CD4-positive, alpha-beta T cell treated with Interleukin-4 for 4 hours (primary cell): ENCODE results near the gene PTGDR.

Source experiments
- DNase-seq: peaks from one replicate; pipeline ENCODE4 v3.0.0-alpha.2; 2020

PTGDR gene, protein sequence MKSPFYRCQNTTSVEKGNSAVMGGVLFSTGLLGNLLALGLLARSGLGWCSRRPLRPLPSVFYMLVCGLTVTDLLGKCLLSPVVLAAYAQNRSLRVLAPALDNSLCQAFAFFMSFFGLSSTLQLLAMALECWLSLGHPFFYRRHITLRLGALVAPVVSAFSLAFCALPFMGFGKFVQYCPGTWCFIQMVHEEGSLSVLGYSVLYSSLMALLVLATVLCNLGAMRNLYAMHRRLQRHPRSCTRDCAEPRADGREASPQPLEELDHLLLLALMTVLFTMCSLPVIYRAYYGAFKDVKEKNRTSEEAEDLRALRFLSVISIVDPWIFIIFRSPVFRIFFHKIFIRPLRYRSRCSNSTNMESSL

DNA sequence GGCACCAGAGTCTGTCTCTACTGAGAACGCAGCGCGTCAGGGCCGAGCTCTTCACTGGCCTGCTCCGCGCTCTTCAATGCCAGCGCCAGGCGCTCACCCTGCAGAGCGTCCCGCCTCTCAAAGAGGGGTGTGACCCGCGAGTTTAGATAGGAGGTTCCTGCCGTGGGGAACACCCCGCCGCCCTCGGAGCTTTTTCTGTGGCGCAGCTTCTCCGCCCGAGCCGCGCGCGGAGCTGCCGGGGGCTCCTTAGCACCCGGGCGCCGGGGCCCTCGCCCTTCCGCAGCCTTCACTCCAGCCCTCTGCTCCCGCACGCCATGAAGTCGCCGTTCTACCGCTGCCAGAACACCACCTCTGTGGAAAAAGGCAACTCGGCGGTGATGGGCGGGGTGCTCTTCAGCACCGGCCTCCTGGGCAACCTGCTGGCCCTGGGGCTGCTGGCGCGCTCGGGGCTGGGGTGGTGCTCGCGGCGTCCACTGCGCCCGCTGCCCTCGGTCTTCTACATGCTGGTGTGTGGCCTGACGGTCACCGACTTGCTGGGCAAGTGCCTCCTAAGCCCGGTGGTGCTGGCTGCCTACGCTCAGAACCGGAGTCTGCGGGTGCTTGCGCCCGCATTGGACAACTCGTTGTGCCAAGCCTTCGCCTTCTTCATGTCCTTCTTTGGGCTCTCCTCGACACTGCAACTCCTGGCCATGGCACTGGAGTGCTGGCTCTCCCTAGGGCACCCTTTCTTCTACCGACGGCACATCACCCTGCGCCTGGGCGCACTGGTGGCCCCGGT, at the start of gene PTGDR:
PTGDR (plus strand) TSS at position 198 of the 778 bp plus-strand sequence; CDS start at position 315, 117 bp downstream.
- DNase-seq: peak; percentile 61

DNA sequence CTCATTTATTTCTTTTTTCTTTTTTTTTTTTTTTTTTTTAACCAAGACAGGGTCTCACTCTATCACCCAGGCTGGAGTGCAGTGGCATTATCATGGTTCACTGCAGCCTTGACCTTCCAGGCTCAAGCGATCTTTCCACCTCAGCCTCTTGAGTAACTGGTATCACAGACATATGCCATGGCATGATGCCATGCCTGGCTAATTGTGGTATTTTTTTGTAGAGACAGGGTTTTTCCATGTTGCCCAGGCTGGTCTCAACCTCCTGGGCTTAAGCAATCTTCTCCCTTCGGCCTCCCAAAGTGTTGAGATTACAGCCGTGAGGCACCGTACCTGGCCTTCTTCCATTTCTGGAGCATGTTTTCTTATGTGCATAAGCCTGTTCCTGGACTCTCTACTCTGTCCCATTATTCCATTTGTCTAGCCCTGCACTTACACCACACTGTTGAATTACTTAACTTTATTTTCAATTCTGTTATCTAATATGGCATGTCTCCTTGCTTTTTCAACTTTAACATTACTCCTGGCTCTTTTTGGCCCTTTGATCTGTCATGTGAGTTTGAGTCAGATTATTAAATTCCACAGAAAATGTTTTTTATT, 47.9 kb upstream of the PTGDR start:
- no peak for DNase-seq

DNA sequence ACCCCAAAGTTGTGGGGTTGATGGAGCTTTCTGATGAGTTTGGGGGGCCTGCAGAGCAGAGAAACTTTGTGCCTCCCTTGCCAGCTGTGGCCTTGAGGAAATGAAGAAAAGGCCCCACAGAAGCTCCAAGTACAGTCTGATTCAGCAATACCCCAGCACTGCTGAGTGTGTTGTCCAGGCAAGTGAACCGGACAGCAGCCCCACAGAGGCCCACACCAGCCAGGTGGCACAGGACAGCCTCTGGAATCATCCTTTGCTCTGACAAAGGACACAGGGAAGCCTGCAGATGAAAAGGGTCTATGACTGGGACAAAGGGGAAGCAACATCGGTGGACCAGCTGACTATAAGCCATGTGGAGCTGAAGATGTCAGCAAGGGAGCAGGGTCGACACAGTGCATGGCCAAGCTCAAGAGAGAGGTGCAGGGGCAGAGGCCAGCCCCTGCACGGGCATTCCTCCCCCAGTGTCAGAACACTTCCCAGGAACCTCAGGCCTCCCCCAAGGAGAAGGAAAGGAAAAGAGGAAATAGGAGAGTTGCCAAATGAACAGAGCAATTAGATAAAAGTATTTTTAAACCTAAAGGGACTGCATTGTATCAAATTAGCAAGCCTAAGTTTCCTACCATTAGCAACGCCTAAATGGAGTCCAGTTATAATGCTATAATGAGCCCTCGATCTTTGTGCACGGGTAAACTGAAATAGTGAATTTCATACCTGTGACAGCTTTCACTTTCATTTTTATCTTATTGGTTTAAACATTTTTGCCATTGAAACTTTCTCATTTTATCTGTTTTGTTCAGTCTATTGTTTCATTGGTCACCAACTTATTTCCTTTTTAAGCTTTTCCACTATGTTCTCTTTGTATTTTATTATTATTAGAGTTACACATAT, 46.3 kb upstream of the PTGDR start:
- peak; percentile 29 for DNase-seq

DNA sequence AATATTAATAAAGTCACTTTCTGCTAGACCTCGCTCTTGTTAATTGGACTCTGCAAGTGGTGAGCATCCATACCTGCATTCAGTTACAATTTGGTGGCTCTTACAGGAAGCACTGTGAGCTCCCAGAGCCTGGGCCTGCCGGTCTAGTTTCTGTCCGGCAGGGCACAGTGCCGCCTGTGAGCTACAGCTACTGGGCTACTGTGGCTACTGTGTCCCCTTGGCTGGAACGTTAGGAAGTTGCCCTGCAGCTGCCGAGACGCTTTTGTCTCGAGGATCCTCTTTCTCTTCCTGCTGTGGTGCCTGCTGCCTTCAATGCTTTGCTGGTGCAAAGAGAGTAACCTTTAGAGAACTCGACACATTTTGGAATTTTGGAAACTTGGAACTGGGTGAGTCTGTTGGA, 44.6 kb upstream of the PTGDR start:
- DNase-seq: no peak

DNA sequence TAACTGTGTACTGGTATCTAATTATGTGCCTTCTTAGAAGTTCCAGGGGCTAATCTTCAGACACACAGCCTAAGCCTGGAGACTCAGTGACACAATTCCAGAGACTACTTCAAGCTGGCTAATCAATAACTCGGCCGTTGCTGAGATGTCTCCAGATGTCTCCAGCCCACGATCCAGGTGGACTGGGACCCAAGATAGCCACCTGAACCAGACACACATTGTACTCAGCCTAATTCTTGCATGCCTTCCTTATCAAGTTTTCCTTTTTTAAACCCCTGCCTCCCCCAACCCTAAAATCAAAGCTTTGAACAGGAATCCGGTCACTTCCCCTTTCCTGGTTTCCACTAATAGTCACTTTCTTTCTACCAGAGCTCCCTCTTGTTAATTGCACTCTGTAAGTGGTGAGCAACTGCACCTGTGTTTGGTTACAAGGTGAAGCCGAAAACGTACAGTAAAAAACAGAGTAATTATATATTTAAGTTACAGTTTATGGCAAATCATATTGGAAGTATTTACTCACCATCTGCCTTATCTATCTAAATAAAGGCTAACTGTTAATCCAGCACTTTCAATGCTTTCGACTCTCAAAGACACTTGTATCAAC, 39.8 kb upstream of the PTGDR start:
- no peak for DNase-seq

DNA sequence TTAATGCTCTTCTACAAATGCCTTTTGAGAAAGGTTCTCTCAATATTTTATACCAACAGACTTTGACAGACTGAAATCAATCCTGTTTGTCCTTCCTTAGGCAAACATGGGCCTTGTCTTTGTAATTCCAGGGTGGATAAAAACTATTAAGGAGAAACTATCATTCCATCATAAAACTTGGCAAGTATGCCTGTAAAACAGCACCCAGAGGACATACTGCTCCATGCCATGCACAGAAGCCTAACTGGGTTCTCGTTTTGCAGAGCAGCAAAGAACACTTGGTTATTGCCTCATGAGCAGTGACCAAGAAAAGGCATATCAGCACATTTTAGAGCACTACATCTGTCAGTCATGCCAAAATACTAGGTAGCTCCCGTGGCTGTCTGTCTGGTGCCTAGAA, 33.8 kb upstream of the PTGDR start:
- DNase-seq: no peak

DNA sequence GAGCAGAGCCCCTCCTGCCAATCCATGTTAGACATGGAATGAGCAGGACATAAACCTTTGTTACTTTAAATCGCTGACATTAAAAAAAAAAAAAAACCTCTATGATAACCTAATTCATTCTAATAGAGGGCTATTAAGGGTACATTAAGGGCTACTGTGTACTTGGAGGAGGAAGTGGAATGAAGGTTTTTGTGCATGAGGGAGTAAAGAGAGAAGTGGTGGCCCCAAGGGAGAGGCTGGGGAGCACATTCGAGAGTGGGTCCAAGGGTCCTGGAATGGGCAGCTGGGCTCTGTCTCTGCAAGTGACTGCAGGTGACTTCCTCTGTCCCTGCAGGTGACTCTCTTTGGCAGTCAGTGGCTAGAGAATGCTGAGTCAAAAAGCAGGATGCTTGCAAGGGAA, 32.1 kb upstream of the PTGDR start:
- no peak for DNase-seq

DNA sequence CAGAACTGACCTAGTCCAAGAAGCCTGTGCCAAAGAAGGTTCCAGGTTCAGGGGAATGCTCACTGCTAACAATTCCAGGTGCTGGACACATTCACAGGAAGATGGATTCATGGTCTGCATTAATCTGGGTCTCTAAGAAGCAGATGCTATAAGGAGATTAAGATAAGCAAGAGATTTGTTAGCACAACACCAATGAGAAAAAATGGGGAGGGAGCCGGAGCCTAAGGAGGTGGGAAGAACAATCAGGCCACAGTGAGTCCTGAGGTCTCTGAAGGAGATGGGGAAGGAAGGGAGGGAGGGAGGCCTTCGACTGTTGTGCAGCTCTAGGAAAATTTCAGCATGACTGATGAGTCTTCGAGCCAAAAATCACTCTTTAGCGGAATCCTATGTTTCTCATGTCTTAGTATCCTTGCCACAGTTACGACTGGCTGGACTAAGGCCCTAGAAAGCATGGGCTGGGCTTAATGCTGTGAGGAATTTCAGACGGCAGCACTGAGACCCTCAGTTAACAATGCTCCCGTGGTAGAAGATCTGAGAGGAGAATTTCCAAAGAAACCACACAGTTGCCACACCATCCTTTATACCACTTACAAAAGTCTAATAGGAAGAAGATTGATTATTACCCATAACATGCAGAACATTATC, 31.5 kb upstream of the PTGDR start:
- DNase-seq: no peak

DNA sequence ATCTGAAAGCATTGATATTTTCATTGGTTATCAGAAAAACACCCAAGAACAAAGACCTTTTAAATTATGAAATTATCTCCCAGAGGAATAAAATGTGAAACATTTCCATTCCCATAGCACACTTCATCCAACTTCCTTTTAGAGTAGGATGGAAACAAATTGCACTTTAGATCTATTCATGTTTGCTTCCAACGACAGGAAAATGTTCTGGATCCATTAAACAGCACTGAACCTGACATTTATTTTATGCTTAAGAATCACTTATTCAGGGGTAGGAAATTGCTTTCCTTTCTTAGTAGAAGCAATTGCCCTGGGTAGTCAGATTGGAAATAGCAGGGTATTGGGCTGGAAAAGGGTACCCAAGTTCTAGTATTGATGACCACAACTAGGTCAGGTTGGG, 28.8 kb upstream of the PTGDR start:
- DNase-seq: no peak

DNA sequence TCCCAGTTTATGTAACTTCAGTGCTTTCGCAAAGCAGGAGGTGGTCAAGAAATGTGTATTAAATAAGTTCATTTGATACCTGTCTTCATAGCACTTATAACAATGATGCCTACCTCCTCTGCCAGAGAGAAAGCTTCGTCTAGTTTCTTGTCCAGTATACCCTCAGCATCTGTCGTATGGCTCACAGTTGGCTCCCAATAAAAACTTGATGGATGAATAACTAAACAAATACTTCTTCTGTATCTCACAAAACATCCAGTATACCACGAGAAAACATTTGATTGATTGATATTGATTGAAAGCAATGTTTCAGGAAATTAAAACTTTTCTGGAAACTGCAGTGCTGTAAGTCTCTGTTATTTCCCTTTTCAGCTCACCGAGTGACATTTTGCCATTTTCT, 26.9 kb upstream of the PTGDR start:
- no peak for DNase-seq

DNA sequence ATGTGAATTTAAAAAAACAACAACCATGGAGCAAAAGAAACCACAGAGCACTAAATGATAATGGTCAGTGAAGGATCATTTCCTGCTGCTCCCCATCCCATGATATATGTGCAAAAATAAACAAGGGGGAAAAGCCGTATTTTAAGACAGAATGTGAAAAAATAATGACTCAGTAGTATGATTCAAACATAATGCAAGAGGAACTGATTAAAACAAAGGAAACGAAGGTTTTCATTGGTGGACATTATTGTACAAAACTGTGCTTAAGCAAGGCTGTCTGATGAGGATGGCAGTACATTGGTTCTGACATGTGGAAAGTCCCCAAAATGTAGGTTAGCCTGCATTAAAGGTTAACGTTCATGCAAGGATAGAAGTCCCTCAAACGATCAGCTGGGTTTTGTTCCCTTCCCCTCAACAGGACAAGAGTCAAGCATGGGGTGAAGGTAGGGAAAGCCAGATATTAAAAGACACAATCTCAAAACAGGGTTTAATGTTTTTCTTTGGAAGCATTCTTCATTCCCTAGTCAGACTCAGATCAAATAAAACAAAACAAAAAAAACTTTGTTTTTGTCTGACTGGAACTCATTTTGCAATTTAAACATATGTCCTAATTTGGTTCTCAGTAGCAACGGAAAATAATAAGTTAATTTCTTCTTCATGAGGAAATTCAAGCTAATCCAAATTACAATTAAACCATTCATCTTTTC, 26.3 kb upstream of the PTGDR start:
- DNase-seq: no peak

DNA sequence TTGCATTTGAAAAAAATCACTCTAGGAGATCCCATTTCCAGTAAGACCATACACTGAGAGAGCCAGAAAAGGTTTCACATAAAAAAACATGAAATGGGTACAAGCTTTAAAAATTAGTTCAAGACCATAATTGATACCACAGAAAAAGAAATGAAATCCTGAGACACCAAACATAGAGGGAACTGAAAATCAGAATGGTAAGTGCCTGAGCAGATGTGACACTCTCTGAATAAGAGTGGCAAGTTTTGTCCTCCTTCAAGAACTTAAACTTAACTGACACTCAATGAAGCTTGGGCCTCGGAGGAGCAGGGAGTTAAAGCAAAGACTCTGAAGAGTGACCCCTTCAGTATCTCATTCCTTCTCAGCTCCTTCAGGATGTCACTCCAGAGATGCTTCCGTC, 23.2 kb upstream of the PTGDR start:
- DNase-seq: no peak

DNA sequence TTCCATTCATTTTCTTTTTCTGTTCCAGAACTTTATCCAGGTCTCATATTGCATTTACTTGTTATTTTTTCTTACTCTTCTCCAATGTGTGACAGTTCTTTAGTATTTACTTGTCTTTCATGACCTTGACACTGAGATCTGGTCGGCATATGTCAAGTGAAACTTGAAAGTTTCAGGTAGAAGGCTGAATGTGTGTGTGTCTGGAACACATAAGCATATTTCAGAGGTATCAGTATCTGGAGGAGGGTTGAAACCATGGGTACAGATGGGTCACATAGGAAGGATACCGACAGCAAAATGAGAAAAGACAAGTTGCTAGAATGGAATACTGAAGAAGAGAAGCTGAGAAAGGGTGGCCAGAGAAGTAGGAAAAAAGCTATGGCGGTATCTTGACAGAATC, 22.5 kb upstream of the PTGDR start:
- no peak for DNase-seq

DNA sequence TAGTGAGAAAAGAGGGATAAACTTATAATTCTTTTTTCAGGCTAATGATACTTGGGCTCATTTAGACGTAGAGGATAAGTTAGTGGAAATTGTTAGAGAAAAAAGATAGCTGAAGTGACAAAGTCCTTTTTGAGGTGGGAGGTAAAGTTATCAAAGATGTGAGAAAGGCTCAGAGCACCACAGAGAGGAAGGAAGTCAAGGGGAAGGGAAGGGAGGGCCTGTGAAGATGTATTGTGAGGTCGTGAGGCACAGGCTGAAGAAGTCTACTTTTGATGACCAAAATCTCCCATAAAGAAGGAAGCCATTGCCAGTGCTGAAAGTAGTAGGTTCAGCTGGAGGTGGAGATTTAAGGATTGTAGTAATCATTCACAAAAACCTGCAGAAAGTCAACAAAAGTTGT, 19.4 kb upstream of the PTGDR start:
- peak; percentile 39 for DNase-seq

DNA sequence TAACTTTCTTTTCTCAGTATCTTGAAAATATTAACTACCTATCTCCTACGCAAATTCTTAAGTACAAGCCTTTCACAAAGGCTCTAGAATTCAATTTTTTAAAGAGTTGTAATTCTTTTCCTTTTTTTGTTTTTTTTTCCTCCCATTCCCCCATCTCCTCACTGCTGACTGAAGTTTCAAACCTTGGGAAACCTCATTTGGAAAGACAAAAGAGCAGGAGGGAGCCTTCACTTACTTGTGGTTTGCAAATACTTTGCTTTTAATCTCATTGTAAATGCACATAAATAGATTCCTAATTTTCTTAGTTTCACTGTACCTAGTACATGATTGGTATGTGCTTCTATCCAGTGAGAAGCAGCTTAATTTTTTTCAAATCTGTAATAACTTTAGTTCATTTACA, 15.8 kb upstream of the PTGDR start:
- DNase-seq: no peak

DNA sequence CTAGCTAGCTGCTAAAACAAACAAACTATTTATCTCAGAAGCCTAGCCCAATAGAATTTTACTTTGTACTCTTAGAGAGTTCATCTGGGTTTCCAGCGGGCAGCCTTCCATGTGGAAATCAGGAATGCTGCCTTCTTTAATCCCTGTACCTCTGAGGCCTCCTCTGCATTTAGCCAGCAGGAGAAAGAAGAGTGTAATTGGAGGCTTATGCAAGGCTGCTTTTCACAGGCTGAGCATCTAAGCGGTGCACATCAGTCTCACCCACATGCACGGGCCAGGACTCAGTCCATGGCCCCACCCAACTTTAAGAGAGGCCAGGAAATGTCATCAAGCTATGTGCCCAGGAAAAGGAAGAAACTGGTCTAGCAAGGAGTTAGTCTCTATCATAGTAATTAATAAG, 14.0 kb upstream of the PTGDR start:
- no peak for DNase-seq

DNA sequence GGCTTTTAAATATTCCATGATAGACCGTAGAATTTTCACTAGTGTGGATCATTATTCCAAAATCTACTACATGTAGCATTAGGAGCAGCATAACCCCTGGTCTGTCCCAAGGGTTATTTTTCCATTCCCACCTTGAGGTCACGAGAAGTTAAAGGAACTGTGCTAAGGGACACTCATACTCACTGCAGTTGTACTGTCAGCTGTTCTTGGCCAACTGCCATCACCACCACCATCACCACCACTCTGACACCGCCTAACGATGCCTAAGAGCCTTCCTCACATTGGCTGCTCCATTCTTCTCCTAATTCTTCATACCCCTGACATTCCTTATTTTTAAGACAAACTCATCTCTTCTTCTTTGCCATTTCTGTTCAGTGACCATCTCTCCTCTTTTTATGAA, 13.4 kb upstream of the PTGDR start:
- DNase-seq: no peak

DNA sequence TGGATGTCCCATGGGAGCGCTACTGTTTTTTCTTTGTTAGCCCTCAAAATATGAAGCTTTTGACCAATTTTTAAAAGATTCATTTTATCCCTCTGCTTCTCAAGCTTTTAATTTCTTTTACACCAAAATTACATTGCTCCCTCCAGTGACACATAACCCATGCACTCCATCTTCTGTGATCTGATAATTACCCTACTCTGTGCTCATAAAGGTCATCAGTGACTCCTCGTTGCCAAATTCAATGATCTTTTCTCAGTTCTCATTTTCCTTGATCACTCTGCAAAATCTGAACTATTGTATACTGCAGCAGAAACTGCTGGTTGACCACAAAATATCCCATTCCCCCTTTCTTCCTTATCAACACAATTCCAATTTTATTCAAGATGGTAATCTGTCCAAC, 8.7 kb upstream of the PTGDR start:
- DNase-seq: no peak

DNA sequence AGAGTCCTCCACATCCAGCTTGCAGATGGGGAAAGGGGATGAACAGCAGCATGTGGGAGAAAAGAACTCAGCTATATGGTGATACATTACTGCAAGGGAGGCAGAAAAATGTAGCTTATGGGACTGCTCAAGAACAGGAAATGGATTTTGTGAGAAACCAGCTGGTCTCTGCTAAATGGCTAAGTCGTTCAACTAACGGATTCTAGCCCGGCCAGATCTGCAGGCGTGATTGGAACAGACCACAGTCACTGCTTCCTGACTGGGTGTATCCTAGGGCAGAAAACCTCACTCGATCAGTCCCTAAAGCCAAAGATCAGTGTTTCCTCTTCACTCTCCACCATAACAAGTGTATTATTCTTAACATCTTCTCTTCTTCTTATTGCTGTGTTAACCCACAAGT, 8.1 kb upstream of the PTGDR start:
- DNase-seq: no peak

DNA sequence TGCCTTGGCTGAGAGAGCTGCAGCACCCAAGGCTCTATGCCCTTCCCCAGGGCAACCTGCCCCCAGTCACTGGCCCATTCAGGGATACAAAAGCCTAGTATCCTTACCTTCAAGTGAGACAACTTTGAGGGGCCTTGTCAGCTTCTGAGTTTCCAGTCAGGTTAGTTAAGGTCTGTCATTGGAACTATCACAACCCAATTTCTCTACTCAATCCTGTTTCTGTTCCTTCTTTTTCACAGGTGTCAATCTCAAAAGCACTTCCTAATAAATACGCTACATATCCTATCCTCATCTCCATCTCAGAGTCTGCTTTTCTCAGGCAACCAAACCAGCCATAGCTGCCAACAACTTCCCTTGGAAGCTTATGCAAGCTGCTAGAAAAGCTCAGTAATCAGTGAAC, 4.9 kb upstream of the PTGDR start:
- no peak for DNase-seq

DNA sequence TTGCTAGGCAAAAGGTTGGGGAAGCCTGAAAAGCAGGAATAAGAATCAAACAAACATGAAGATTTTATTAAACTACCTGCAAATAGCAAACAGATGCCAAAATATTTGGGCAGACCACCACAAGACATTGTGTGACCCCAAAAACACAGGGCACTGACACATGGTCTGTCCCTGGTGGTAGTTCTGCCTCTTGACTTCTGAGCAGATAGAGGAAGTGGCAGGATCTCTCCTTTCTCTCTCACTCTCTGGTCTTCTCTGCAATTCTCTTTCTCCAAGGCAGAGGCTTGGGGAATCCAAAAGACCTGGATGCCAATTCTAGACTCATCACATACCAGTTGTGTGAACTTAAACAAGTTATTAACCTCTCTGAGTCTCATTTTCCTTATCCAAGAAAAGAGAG, 4.3 kb upstream of the PTGDR start:
- DNase-seq: no peak

DNA sequence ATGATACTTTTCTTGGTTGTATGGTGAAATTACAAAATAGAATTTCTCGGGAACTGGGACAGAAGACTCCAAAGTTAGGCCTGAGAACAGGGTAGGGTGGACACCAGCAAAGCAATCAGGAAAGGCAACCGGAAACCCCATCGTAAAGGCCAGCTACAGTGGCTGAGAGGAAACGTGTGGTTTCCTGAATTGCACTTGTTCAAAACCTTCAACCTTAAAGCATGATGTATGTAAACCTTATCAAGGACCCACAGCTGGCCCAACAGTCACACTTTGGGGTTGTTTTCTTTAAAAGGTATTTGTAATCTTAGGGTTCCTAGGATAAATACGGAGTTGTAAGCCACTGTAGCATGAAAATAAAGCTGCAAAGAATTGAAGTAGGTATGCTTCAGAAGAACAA, 2.2 kb upstream of the PTGDR start:
- no peak for DNase-seq
